Measurements from ENCODE around the gene SND1.

DNA sequence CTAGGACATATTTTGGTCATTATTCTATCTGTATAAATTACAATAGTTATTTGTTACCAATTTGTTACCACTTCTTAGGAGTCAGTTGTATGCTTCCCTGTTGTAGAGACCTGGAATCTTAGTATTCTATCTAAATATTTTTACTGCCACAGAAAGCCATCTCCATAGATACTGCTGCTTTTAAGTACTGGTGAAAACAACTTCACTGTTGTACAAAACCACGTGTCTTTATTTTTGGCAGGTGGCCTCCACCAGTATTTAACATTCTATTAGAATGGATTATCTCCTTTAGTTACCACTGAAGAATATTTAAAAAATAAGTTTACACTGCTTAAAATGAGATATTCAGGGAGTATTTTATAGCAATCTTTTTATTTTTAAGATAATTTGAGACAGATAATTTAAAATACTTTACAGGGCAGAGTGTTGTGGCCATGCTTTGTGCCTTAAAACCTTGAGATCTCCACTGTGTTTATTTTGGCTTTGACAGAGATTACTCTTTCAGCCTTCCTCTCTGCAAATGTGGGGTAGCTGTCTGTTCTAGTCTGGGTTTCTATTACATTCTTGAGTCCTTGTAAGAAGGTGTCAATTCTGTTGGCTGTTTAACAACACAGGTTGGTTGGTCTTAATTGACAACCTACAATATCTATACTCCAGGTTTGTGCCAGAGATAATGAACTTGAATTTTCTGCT is 193.7 kb downstream of the SND1 start:
- TF ChIP-seq, protein P1, sequence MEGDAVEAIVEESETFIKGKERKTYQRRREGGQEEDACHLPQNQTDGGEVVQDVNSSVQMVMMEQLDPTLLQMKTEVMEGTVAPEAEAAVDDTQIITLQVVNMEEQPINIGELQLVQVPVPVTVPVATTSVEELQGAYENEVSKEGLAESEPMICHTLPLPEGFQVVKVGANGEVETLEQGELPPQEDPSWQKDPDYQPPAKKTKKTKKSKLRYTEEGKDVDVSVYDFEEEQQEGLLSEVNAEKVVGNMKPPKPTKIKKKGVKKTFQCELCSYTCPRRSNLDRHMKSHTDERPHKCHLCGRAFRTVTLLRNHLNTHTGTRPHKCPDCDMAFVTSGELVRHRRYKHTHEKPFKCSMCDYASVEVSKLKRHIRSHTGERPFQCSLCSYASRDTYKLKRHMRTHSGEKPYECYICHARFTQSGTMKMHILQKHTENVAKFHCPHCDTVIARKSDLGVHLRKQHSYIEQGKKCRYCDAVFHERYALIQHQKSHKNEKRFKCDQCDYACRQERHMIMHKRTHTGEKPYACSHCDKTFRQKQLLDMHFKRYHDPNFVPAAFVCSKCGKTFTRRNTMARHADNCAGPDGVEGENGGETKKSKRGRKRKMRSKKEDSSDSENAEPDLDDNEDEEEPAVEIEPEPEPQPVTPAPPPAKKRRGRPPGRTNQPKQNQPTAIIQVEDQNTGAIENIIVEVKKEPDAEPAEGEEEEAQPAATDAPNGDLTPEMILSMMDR (IDR thresholded peaks at IDR 0.05; ENCODE audit: extremely low read depth in 1 of 2, insufficient read depth in 1 of 2, low read depth in 1 of 2, low read length in 2 of 2): no peak
- no peak for TF ChIP-seq POLR2A (IDR thresholded peaks at IDR 0.05; ENCODE audit: low read depth, low read length)

Data from endothelial cell of umbilical vein (primary cell).